A549 (cell line): ENCODE measurements around the gene ARMH4. TPM values are rescaled to one million over a fixed set of nuclear protein-coding genes. Genes with fewer than 3 reads are reported as not detected.
A peak's percentile ranks its signal among the peaks of the same experiment; 100 is the strongest.

Source experiments
- ATAC-seq, 2 experiments: fragments of 200-7000 bp in 1 of 2; fragments of >200 bp in 1 of 2; cut with Nextera tagmentation in 1 of 2; cut with Tn5 transposase in 1 of 2; 3 replicates each; pipeline versions ENCODE4 v1.8.0 to v1.9.1; 2018 to 2020; ENCODE audit warnings: mild to moderate bottlenecking in 1 of 2, moderate library complexity in 1 of 2
- CTCF ChIA-PET: fragments of 300-600 bp; sonication (Branson Sonifier 250); formaldehyde crosslinking; extraction: SDS; loops from one replicate; lab custom pipeline; 2021; ENCODE audit warnings: antibody characterized with exemption, inconsistent platforms; lab: Yijun Ruan, JAX
- POLR2A ChIA-PET: fragments of 350-600 bp; formaldehyde crosslinking; extraction: SDS; loops from one replicate; lab custom pipeline; 2021; ENCODE audit warnings: antibody characterized with exemption, inconsistent platforms; lab: Yijun Ruan, JAX
- DNase-seq, 2 experiments: peaks; one replicate each; pipeline versions ENCODE4 v3.0.0 to v3.0.0-alpha.2; 2011 to 2016; ENCODE audit warnings: low read depth in 1 of 2, low spot score in 1 of 2
- FAIRE-seq: peaks from 2 replicates; lab custom pipeline; 2011; peaks lifted over from hg19 to GRCh38; lab: Jason Lieb, UNC
- H3K27ac ChIP-seq, 2 experiments: fragments of >200 bp; sonication (Bioruptor Twin); formaldehyde crosslinking; 3 replicates each; pipeline ENCODE4 v1.5.1; 2016 to 2017
- H3K4me1 ChIP-seq: fragments of >200 bp; sonication (Bioruptor Twin); formaldehyde crosslinking; 3 replicates; pipeline ENCODE4 v1.6.1; 2016
- H3K4me2 ChIP-seq: fragments of >200 bp; sonication (Bioruptor Twin); formaldehyde crosslinking; 3 replicates; pipeline ENCODE4 v1.6.1; 2016
- H3K4me3 ChIP-seq: fragments of >200 bp; sonication (Bioruptor Twin); formaldehyde crosslinking; 3 replicates; pipeline ENCODE4 v1.5.1; 2016
- H3K9me3 ChIP-seq: fragments of >200 bp; sonication (Bioruptor Twin); formaldehyde crosslinking; 3 replicates; pipeline ENCODE4 v1.6.1; 2016
- CEBPB ChIP-seq, 2 experiments: fragments of >200 bp in 1 of 2; sonication (Bioruptor Twin) in 1 of 2; formaldehyde crosslinking in 1 of 2; IDR thresholded peaks; 2 replicates each; pipeline ENCODE4 v1.6.1; 2012 to 2016
- CHD2 ChIP-seq: fragments of 150-350 bp; IDR thresholded peaks from 2 replicates; pipeline ENCODE4 v1.6.1; 2014; ENCODE audit warnings: low read length; ENCODE audit not compliant: partially characterized antibody
- HOXA7 ChIP-seq: fragments of 250-450 bp; sonication (Bioruptor Pico); IDR thresholded peaks from 2 replicates; pipeline ENCODE4 v1.5.0; 2020; ENCODE audit warnings: mild to moderate bottlenecking, moderate library complexity
- HOXB13 ChIP-seq: fragments of 250-450 bp; sonication (Bioruptor Pico); IDR thresholded peaks from 2 replicates; pipeline ENCODE4 v1.5.0; 2020; ENCODE audit warnings: low read depth, mild to moderate bottlenecking, moderate library complexity
- HOXB5 ChIP-seq: fragments of 250-450 bp; sonication (Bioruptor Pico); IDR thresholded peaks from 2 replicates; pipeline ENCODE4 v1.5.0; 2020; ENCODE audit warnings: mild to moderate bottlenecking, moderate library complexity
- JUNB ChIP-seq: fragments of >200 bp; sonication (Bioruptor Twin); formaldehyde crosslinking; IDR thresholded peaks from 2 replicates; pipeline ENCODE4 v1.6.1; 2016
- KDM5A ChIP-seq: fragments of 200-600 bp; sonication (generic); IDR thresholded peaks from 2 replicates; pipeline ENCODE4 v1.6.1; 2016; ENCODE audit warnings: antibody characterized with exemption, mild to moderate bottlenecking
- MAZ ChIP-seq: fragments of 150-350 bp; IDR thresholded peaks from 2 replicates; pipeline ENCODE4 v1.6.1; 2014; ENCODE audit warnings: antibody characterized with exemption, low read depth, low read length, borderline replicate concordance
- MYC ChIP-seq: IDR thresholded peaks from 2 replicates; pipeline ENCODE4 v1.6.1; 2012; ENCODE audit warnings: mild to moderate bottlenecking, inconsistent platforms, low read length, improper control_type of control experiment, borderline replicate concordance
- NFE2L2 ChIP-seq: fragments of 150-350 bp; conservative IDR thresholded peaks from 2 replicates; pipeline ENCODE4 v1.6.1; 2014; ENCODE audit warnings: low read length
- PHF8 ChIP-seq: fragments of 200-600 bp; sonication (generic); IDR thresholded peaks from 2 replicates; pipeline ENCODE4 v1.6.1; 2016; ENCODE audit warnings: low read depth, mild to moderate bottlenecking, antibody characterized with exemption, moderate library complexity, borderline replicate concordance
- POLR2AphosphoS2 ChIP-seq: conservative IDR thresholded peaks from 2 replicates; pipeline ENCODE4 v1.6.1; 2012; ENCODE audit warnings: low read length, improper control_type of control experiment, inconsistent platforms
- RAD21 ChIP-seq, 2 experiments: fragments of >200 bp in 1 of 2; sonication (Bioruptor Twin) in 1 of 2; formaldehyde crosslinking in 1 of 2; IDR thresholded peaks in 1 of 2; conservative IDR thresholded peaks in 1 of 2; 2 replicates in 1 of 2; 3 replicates in 1 of 2; pipeline ENCODE4 v1.6.1; 2012 to 2018; ENCODE audit warnings: inconsistent platforms in 1 of 2
- SMC3 ChIP-seq: fragments of >200 bp; sonication (Bioruptor Twin); formaldehyde crosslinking; IDR thresholded peaks from 3 replicates; pipeline ENCODE4 v1.6.1; 2018; ENCODE audit warnings: inconsistent platforms
- TFCP2L1 ChIP-seq: fragments of 250-450 bp; sonication (Bioruptor Pico); IDR thresholded peaks from 2 replicates; pipeline ENCODE4 v1.5.0; 2021; ENCODE audit warnings: mild to moderate bottlenecking
- ZNF302 ChIP-seq: fragments of 250-450 bp; sonication (Bioruptor Pico); IDR thresholded peaks from 2 replicates; pipeline ENCODE4 v1.9.0; 2021; ENCODE audit warnings: inconsistent platforms, mild to moderate bottlenecking, moderate library complexity
- ZSCAN20 ChIP-seq: fragments of 250-450 bp; sonication (Bioruptor Pico); IDR thresholded peaks from 2 replicates; pipeline ENCODE4 v1.8.0; 2022; ENCODE audit warnings: mild to moderate bottlenecking, moderate library complexity
- WGBS: methylation state at CpG from one replicate; pipeline ENCODE4 v1.1.6; 2017; ENCODE audit errors: missing lambda C conversion rate; 5-methylcytosine and 5-hydroxymethylcytosine counted together
- polyA plus RNA-seq, 4 experiments: library from polyadenylated mRNA; depleted of rRNA in 3 of 4; stranded (reverse); fragments of >200 nt; fragmentation: RNase III in 1 of 4; extraction: RNeasy Plus Mini Kit Qiagen cat#74134 plus additional on column Dnase treatment in 1 of 4; gene quantifications; 2 replicates in 3 of 4; 3 replicates in 1 of 4; pipeline ENCODE4 v1.2.3, GENCODE V29; 2011 to 2017
- TF ChIP-seq, protein P1 (sequence below): fragments of >200 bp; sonication (Bioruptor Twin); formaldehyde crosslinking; IDR thresholded peaks from 3 replicates; pipeline ENCODE4 v1.6.1; 2016
- TF ChIP-seq, protein P2 (sequence below): fragments of >200 bp; sonication (Bioruptor Twin); formaldehyde crosslinking; IDR thresholded peaks from 2 replicates; pipeline ENCODE4 v1.6.1; 2016
- TF ChIP-seq, protein P3 (sequence below): fragments of 150-350 bp; IDR thresholded peaks from 2 replicates; pipeline ENCODE4 v1.6.1; 2014; ENCODE audit warnings: low read depth, mild to moderate bottlenecking, low read length
- TF ChIP-seq, protein P4 (sequence below): fragments of >200 bp; sonication (Bioruptor Twin); formaldehyde crosslinking; IDR thresholded peaks from 3 replicates; pipeline ENCODE4 v1.5.1; 2016
- TF ChIP-seq, protein P5 (sequence below): fragments of 450-650 bp; IDR thresholded peaks from 2 replicates; pipeline ENCODE4 v1.6.1; 2014; ENCODE audit warnings: antibody characterized with exemption
- TF ChIP-seq, protein P6 (sequence below): IDR thresholded peaks from 2 replicates; pipeline ENCODE4 v1.6.1; 2012

The ARMH4 gene
- polyA plus RNA-seq, 2 of the 4 experiments (the other 2 are of a cell fraction), result 0.56 to 0.77 TPM

DNA sequence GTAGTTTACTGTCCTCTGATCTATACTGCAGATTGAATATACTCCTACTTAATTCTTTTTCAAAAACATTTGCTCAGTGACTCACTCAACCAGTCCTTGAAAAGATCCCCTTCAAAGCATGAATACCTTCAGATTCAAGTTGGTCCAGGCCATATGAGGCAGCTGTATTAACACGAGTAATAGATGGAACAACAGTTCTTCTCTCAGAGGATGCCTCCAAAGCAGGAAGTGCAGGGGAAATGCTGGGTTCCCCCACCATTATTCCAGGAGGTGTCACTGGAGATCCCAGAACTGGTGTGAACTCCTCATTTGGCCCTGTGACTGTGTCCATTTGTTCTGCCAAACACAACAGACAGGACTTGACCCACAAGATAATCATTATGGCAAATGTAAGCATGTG is 20.6 kb downstream of the ARMH4 start (continued):
- no peak for TF ChIP-seq HOXB5 (CRISPR knock-in tag)

DNA sequence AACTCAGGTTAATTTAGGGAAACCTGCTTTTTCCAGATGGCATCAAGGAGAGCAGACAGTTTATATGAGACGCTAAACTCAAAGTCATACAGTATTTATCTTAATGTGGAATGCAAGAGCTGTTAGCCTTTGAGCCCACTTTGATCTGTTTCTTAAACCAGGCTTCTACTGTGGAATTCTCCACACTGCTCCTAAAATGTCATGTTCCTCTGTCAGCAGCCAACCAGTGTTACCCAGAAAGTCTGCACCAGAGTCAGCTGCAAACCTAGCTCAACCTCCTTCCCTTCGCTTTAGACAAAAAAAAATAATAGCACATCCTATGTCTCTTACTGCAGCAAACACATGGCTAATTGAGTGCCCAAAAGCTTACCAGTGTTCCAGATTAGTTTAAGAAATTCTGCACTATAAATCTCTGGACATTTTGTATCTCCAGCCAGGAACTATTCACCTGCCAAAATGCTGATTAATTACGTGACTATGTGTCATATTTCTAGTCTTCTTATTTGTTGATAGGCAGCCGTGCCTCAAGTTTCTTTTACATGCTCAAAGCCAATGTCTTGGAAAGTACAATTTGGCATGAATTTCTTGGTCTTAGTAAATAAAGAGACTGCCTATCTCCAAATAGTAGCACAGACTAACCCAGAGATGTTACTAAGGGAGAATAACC is 21.8 kb downstream of the ARMH4 start:
- 84% methylated on average over 4 of the region's 4 CpGs for WGBS
- ChIA-PET POLR2A (no interaction called here), CTCF (interaction anchor here (0.8 to 2.8 kb wide), 4 partner anchors 11 to 23 kb away, joined by 4 to 9 read pairs (median 6); no protein-coding TSS in a partner anchor)
- Histone ChIP-seq H3K4me3 (no peak overlapping the region), H3K9me3 (peaks cover 2% of the 10 kb centered on the region; the same call in 1 of the 3 replicates), H3K4me2 (no peak overlapping the region), H3K27ac (no peak overlapping the region), H3K4me1 (peaks cover 7% of the 10 kb centered on the region; the same call in 2 of the 3 replicates)
- DNase-seq (no peak), ATAC-seq (no peak), FAIRE-seq (no peak)
- TF ChIP-seq ZNF302, result no peak
- TF ChIP-seq HOXA7 (CRISPR knock-in tag), result no peak
- no peak for TF ChIP-seq NFE2L2
- no peak for TF ChIP-seq CEBPB (IDR thresholded peaks at IDR 0.05)
- no peak for TF ChIP-seq TFCP2L1 (CRISPR knock-in tag)
- TF ChIP-seq MAZ, result no peak
- TF ChIP-seq JUNB, result no peak
- no peak for TF ChIP-seq POLR2AphosphoS2
- TF ChIP-seq, protein P1, sequence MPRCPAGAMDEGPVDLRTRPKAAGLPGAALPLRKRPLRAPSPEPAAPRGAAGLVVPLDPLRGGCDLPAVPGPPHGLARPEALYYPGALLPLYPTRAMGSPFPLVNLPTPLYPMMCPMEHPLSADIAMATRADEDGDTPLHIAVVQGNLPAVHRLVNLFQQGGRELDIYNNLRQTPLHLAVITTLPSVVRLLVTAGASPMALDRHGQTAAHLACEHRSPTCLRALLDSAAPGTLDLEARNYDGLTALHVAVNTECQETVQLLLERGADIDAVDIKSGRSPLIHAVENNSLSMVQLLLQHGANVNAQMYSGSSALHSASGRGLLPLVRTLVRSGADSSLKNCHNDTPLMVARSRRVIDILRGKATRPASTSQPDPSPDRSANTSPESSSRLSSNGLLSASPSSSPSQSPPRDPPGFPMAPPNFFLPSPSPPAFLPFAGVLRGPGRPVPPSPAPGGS, result no peak
- TF ChIP-seq, protein P2, sequence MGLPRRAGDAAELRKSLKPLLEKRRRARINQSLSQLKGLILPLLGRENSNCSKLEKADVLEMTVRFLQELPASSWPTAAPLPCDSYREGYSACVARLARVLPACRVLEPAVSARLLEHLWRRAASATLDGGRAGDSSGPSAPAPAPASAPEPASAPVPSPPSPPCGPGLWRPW, result no peak
- TF ChIP-seq ZSCAN20, result no peak
- TF ChIP-seq HOXB13 (CRISPR knock-in tag), result no peak
- no peak for TF ChIP-seq HOXB5 (CRISPR knock-in tag)
- no peak for TF ChIP-seq MYC
- no peak for TF ChIP-seq PHF8
- TF ChIP-seq, protein P3, sequence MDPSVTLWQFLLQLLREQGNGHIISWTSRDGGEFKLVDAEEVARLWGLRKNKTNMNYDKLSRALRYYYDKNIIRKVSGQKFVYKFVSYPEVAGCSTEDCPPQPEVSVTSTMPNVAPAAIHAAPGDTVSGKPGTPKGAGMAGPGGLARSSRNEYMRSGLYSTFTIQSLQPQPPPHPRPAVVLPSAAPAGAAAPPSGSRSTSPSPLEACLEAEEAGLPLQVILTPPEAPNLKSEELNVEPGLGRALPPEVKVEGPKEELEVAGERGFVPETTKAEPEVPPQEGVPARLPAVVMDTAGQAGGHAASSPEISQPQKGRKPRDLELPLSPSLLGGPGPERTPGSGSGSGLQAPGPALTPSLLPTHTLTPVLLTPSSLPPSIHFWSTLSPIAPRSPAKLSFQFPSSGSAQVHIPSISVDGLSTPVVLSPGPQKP, result no peak
- TF ChIP-seq, protein P4, sequence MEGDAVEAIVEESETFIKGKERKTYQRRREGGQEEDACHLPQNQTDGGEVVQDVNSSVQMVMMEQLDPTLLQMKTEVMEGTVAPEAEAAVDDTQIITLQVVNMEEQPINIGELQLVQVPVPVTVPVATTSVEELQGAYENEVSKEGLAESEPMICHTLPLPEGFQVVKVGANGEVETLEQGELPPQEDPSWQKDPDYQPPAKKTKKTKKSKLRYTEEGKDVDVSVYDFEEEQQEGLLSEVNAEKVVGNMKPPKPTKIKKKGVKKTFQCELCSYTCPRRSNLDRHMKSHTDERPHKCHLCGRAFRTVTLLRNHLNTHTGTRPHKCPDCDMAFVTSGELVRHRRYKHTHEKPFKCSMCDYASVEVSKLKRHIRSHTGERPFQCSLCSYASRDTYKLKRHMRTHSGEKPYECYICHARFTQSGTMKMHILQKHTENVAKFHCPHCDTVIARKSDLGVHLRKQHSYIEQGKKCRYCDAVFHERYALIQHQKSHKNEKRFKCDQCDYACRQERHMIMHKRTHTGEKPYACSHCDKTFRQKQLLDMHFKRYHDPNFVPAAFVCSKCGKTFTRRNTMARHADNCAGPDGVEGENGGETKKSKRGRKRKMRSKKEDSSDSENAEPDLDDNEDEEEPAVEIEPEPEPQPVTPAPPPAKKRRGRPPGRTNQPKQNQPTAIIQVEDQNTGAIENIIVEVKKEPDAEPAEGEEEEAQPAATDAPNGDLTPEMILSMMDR, result no peak
- no peak for TF ChIP-seq SMC3

DNA sequence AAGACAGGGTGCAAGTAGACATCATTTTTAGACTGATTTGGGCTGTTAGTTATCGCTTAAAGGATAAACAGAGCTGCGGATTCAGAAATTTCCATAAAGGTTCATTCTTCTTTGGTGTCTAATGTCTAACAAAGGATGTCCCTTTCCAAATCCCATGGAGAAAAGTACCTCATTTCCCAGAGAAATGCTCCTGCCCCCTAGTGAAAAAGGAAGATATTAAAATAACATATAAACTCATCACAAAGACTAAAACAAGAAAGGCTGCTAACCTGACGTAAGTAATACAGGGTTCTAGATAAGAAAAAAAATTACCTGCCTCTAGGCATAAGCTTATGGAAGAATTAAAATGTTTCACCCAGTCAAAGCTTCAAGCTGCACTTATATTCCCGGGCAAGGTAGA is 22.8 kb downstream of the ARMH4 start:
- ChIA-PET POLR2A (no interaction called here), CTCF (interaction anchor here (2.8 kb wide), 1 partner anchor 14 kb away, joined by 8 read pairs; no protein-coding TSS in a partner anchor)
- WGBS, result 73% methylated on average over 4 of the region's 4 CpGs
- H3K4me3 ChIP-seq, result no peak overlapping the region
- peaks cover 2% of the 10 kb centered on the region; the same call in 1 of the 3 replicates for H3K9me3 ChIP-seq
- DNase-seq (peak in 1 of 2 experiments; percentile 17), FAIRE-seq (no peak), ATAC-seq (no peak)
- H3K27ac ChIP-seq, result no peak overlapping the region
- no peak overlapping the region for H3K4me2 ChIP-seq
- peaks cover 7% of the 10 kb centered on the region; the same call in 2 of the 3 replicates for H3K4me1 ChIP-seq
- TF ChIP-seq, protein P5, sequence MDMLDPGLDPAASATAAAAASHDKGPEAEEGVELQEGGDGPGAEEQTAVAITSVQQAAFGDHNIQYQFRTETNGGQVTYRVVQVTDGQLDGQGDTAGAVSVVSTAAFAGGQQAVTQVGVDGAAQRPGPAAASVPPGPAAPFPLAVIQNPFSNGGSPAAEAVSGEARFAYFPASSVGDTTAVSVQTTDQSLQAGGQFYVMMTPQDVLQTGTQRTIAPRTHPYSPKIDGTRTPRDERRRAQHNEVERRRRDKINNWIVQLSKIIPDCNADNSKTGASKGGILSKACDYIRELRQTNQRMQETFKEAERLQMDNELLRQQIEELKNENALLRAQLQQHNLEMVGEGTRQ, result no peak
- TF ChIP-seq ZSCAN20 (no peak), TFCP2L1 (CRISPR knock-in tag) (no peak), KDM5A (no peak), CHD2 (no peak), HOXB13 (CRISPR knock-in tag) (no peak), RAD21 (conservative IDR thresholded peaks at IDR 0.05 in 1 of 2, IDR thresholded peaks at IDR 0.05 in 1 of 2) (0 out of 5 replicates have a peak, but pooled peaks of 1 of the 2 experiments have one; percentile 21), PHF8 (no peak)
- TF ChIP-seq, protein P4, result peak; percentile 13; the same call in 1 of the 3 replicates
- TF ChIP-seq, protein P6, sequence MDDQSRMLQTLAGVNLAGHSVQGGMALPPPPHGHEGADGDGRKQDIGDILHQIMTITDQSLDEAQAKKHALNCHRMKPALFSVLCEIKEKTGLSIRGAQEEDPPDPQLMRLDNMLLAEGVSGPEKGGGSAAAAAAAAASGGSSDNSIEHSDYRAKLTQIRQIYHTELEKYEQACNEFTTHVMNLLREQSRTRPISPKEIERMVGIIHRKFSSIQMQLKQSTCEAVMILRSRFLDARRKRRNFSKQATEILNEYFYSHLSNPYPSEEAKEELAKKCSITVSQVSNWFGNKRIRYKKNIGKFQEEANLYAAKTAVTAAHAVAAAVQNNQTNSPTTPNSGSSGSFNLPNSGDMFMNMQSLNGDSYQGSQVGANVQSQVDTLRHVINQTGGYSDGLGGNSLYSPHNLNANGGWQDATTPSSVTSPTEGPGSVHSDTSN, result no peak
